Parathyroid adenoma (tissue), 2 donors: ENCODE results near the gene BTG1.

Experiments
- H2AFZ ChIP-seq: fragments of 300-600 bp; sonication (generic); one replicate; pipeline ENCODE4 v1.7.0; 2017; ENCODE audit warnings: antibody characterized with exemption, mild to moderate bottlenecking
- H3K27ac ChIP-seq: fragments of 300-600 bp; sonication (generic); one replicate; pipeline ENCODE4 v1.7.0; 2017
- H3K27me3 ChIP-seq: fragments of 300-600 bp; sonication (generic); one replicate; pipeline ENCODE4 v1.7.0; 2017; ENCODE audit warnings: low read length; ENCODE audit not compliant: control insufficient read depth, insufficient read depth
- H3K36me3 ChIP-seq: fragments of 300-600 bp; sonication (generic); one replicate; pipeline ENCODE4 v1.7.0; 2017; ENCODE audit warnings: low read length; ENCODE audit not compliant: control insufficient read depth, insufficient read depth
- H3K4me1 ChIP-seq: fragments of 300-600 bp; sonication (generic); one replicate; pipeline ENCODE4 v1.7.0; 2017; ENCODE audit warnings: control low read depth
- H3K4me2 ChIP-seq: fragments of 300-600 bp; sonication (generic); one replicate; pipeline ENCODE4 v1.7.0; 2017; ENCODE audit warnings: low read length
- H3K4me3 ChIP-seq: fragments of 300-600 bp; sonication (generic); one replicate; pipeline ENCODE4 v1.7.0; 2017; ENCODE audit warnings: low read depth, low read length
- H3K79me2 ChIP-seq: fragments of 300-600 bp; sonication (generic); one replicate; pipeline ENCODE4 v1.7.0; 2017; ENCODE audit warnings: control low read depth
- H3K9ac ChIP-seq: fragments of 300-600 bp; sonication (generic); one replicate; pipeline ENCODE4 v1.7.0; 2017; ENCODE audit warnings: mild to moderate bottlenecking
- H3K9me3 ChIP-seq: fragments of 300-600 bp; sonication (generic); one replicate; pipeline ENCODE4 v1.7.0; 2017; ENCODE audit warnings: low read length; ENCODE audit not compliant: control insufficient read depth
- TF ChIP-seq, protein P1 (sequence below): fragments of 300-600 bp; sonication (generic); IDR thresholded peaks from one replicate; pipeline ENCODE4 v1.7.0; 2017; ENCODE audit warnings: antibody characterized with exemption, mild to moderate bottlenecking
- donor health status: primary hyperparathyroidism.

BTG1 gene, protein sequence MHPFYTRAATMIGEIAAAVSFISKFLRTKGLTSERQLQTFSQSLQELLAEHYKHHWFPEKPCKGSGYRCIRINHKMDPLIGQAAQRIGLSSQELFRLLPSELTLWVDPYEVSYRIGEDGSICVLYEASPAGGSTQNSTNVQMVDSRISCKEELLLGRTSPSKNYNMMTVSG

DNA sequence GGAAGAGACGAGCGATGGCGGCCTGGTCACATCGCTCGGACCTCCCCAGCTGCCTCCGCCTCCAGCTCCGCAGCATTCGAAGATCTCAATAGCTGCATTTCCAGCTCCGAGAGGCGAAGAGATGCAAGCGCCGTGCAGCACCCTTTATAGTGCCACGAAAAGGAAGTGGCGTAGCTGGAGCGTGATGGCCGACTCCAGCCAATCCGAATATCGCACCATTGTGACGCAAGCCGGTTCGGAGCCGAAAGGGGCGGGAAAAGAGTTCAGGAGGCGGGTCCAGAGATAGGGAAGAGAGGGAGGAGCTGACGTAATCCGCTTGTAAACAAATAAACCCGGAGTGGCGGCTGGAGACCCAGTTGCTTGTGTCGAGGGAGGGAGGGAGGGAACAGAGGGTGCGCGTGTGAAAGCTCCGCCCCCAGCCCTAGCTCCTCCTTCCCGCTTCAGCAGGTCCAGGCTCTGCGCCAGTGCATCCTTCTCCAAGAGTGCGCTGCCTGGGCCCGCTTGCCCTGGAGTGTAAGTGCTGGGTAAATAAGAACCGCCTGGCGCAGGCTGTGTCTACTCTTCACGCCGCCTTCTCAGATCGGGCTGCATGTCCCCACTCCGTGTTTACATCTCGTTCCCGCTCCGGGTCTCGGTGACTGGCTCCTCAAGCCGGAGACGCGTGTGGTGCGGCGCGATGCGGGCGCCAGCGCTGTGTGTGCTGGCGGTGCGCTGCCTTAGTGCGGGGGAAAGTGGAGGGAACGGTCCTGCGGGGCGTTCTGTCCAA is at the start of gene BTG1:
TSS of gene BTG1 (minus strand) at position 116 of the 766 bp plus-strand sequence. CDS start 311 bp downstream, outside the sequence.
- no peaks in the 10 kb centered on the region for H3K9me3 ChIP-seq
- peaks cover 19% of the 10 kb centered on the region for H3K79me2 ChIP-seq
- H3K27me3 ChIP-seq: no peaks in the 10 kb centered on the region
- TF ChIP-seq, protein P1, sequence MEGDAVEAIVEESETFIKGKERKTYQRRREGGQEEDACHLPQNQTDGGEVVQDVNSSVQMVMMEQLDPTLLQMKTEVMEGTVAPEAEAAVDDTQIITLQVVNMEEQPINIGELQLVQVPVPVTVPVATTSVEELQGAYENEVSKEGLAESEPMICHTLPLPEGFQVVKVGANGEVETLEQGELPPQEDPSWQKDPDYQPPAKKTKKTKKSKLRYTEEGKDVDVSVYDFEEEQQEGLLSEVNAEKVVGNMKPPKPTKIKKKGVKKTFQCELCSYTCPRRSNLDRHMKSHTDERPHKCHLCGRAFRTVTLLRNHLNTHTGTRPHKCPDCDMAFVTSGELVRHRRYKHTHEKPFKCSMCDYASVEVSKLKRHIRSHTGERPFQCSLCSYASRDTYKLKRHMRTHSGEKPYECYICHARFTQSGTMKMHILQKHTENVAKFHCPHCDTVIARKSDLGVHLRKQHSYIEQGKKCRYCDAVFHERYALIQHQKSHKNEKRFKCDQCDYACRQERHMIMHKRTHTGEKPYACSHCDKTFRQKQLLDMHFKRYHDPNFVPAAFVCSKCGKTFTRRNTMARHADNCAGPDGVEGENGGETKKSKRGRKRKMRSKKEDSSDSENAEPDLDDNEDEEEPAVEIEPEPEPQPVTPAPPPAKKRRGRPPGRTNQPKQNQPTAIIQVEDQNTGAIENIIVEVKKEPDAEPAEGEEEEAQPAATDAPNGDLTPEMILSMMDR: no peak
- peak within 1 kb of the TSS; percentile 88 for H3K4me3 ChIP-seq
- peak within 1 kb of the TSS; percentile 98 for H3K27ac ChIP-seq
- peak within 1 kb of the TSS; percentile 94 for H2AFZ ChIP-seq
- no peaks in the 10 kb centered on the region for H3K36me3 ChIP-seq
- H3K4me2 ChIP-seq: peak within 1 kb of the TSS; percentile 79
- H3K9ac ChIP-seq: peak within 1 kb of the TSS; percentile 98
- peaks cover 9% of the 10 kb centered on the region for H3K4me1 ChIP-seq

DNA sequence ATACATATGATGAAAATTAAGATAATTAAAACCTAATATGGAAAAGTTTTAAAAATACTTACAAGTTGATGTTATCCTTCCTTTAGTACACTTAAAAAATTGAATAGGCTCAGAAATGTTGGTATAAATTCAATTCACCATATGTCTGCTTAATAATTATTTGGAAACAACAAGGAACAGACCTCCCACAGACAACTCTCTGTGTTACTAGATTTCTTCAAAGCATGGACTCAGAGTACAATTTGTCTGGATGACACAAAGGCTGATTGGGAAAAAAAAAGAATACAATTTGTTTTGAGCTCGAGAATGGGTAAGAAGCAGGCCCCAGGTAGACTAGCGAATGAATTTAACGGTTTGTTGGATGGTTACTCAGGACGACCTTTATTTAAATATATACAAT is 48.9 kb upstream of the BTG1 start:
- H3K36me3 ChIP-seq: no peaks in the 10 kb centered on the region
- no peaks in the 10 kb centered on the region for H3K27me3 ChIP-seq
- TF ChIP-seq, protein P1: no peak

DNA sequence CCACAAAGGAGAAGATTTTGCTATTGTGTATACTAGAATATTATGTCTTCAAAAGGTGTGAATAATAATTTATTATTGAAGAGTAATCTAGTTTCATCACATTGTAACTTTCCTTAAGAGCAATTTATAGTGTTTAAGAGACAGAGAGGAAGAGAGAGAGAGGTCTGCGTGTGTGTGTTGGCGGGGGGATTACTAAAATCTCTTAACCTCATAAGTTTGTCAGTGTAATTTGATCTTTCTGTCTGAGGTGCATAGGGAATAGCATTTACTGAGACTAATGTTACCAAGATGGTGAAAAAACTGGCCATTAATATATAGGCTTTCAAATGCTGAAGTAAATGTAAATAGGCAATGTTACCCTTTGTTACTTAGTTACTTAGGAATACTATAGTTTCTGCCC is 48.2 kb upstream of the BTG1 start:
- Histone ChIP-seq H3K36me3 (no peaks in the 10 kb centered on the region), H3K9ac (no peak overlapping the region), H3K79me2 (no peaks in the 10 kb centered on the region), H3K27ac (no peak overlapping the region), H3K27me3 (no peaks in the 10 kb centered on the region), H3K4me2 (no peak overlapping the region), H3K9me3 (no peaks in the 10 kb centered on the region), H3K4me1 (no peaks in the 10 kb centered on the region), H2AFZ (no peak overlapping the region), H3K4me3 (no peak overlapping the region)
- TF ChIP-seq, protein P1: no peak

More for the DNA sequence above, 48.9 kb upstream of the BTG1 start:
- Histone ChIP-seq H3K4me3 (no peak overlapping the region), H3K79me2 (no peaks in the 10 kb centered on the region), H3K4me2 (no peak overlapping the region), H3K4me1 (no peaks in the 10 kb centered on the region), H3K9ac (no peak overlapping the region), H3K9me3 (no peaks in the 10 kb centered on the region), H2AFZ (no peak overlapping the region), H3K27ac (no peak overlapping the region)

DNA sequence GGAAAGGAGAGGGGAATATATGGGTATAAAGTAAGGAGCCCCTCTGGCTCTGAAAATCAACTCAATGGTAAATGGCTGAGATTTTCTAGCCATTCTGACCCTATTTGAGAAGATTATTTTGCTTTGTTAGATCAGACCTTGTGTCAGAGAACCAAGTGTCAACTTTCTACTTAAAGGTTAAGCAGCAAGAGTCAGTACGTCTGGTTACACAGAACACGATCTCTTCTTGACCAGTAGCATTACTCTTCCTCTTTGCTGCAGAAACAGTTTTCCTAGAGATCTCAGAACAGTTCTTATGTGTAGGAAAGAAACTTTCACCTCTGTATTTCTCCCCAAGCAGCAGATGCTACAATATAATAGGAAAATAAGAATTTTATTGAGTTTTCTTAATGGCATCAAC is 47.4 kb upstream of the BTG1 start:
- Histone ChIP-seq H3K9ac (no peak overlapping the region), H3K27ac (no peak overlapping the region), H3K9me3 (no peaks in the 10 kb centered on the region), H3K36me3 (no peaks in the 10 kb centered on the region), H3K27me3 (no peaks in the 10 kb centered on the region), H2AFZ (no peak overlapping the region), H3K4me1 (no peaks in the 10 kb centered on the region), H3K4me3 (no peak overlapping the region), H3K79me2 (no peaks in the 10 kb centered on the region), H3K4me2 (no peak overlapping the region)
- TF ChIP-seq, protein P1: no peak
